Skeletal muscle tissue (tissue), 4 donors: Measurements from ENCODE around the gene TRPC4. TPM values are rescaled to one million over a fixed set of nuclear protein-coding genes. Genes with fewer than 3 reads are reported as not detected.

Source experiments
- H3K27ac ChIP-seq: one replicate; pipeline ENCODE4 v1.7.0; 2013; ENCODE audit warnings: mild to moderate bottlenecking, low read depth, low read length, inconsistent platforms
- H3K27me3 ChIP-seq, 3 donors: one replicate each; pipeline ENCODE4 v1.7.0; 2013; ENCODE audit warnings: low read length in 3 of 3; ENCODE audit not compliant: control insufficient read depth in 3 of 3, insufficient read depth in 3 of 3
- H3K36me3 ChIP-seq, 3 donors: one replicate each; pipeline ENCODE4 v1.7.0; 2013; ENCODE audit warnings: low read length in 3 of 3; ENCODE audit not compliant: control insufficient read depth in 3 of 3, insufficient read depth in 3 of 3
- H3K4me1 ChIP-seq, 3 donors: one replicate each; pipeline ENCODE4 v1.7.0; 2013; ENCODE audit warnings: low read length in 3 of 3, mild to moderate bottlenecking in 3 of 3; ENCODE audit not compliant: control insufficient read depth in 3 of 3, insufficient read depth in 3 of 3
- H3K4me3 ChIP-seq, 3 donors: one replicate each; pipeline ENCODE4 v1.7.0; 2013; ENCODE audit warnings: low read length in 3 of 3
- H3K9ac ChIP-seq, 3 donors: one replicate each; pipeline ENCODE4 v1.7.0; 2013; ENCODE audit warnings: low read length in 3 of 3, mild to moderate bottlenecking in 3 of 3, moderate library complexity in 2 of 3, low read depth in 1 of 3
- H3K9me3 ChIP-seq, 3 donors: one replicate each; pipeline ENCODE4 v1.7.0; 2013; ENCODE audit warnings: low read length in 3 of 3; ENCODE audit not compliant: control insufficient read depth in 3 of 3
- total RNA-seq: library from RNA; depleted of rRNA; stranded (reverse); fragments of >200 nt; gene quantifications from one replicate; pipeline ENCODE4 v1.2.3, GENCODE V29; 2014
- donor health status: Osteomylitis.

TRPC4 gene
- total RNA-seq, 1 donor from 2014 or later = 1.6 TPM

GRCh38 chr13:37627428-37627827 is 242.1 kb downstream of the TRPC4 start:
- no peak overlapping the region for H3K27ac ChIP-seq
- H3K27me3 ChIP-seq = no peaks in the 10 kb centered on the region
- H3K9ac ChIP-seq = no peak overlapping the region
- H3K36me3 ChIP-seq = no peaks in the 10 kb centered on the region
- no peaks in the 10 kb centered on the region for H3K4me1 ChIP-seq
- H3K9me3 ChIP-seq = no peaks in the 10 kb centered on the region
- H3K4me3 ChIP-seq = no peak overlapping the region

- Histone ChIP-seq H3K27ac (no peak overlapping the region), H3K4me3 (no peak overlapping the region), H3K27me3 (no peaks in the 10 kb centered on the region), H3K9ac (no peak overlapping the region), H3K36me3 (no peaks in the 10 kb centered on the region), H3K4me1 (no peaks in the 10 kb centered on the region), H3K9me3 (no peaks in the 10 kb centered on the region)
Observed at GRCh38 chr13:37621811-37622361, 247.7 kb downstream of the TRPC4 start.

GRCh38 chr13:37618554-37618953 is 251.0 kb downstream of the TRPC4 start:
- H3K27ac ChIP-seq = no peak overlapping the region

GRCh38 chr13:37617173-37617572 is 252.4 kb downstream of the TRPC4 start:
- Histone ChIP-seq H3K27me3 (no peaks in the 10 kb centered on the region), H3K4me3 (no peak overlapping the region), H3K27ac (no peak overlapping the region), H3K4me1 (no peaks in the 10 kb centered on the region), H3K36me3 (no peaks in the 10 kb centered on the region), H3K9ac (no peak overlapping the region), H3K9me3 (no peaks in the 10 kb centered on the region)

More at GRCh38 chr13:37618554-37618953, 251.0 kb downstream of the TRPC4 start:
- Histone ChIP-seq H3K9ac (no peak overlapping the region), H3K9me3 (no peaks in the 10 kb centered on the region), H3K4me1 (no peaks in the 10 kb centered on the region), H3K4me3 (no peak overlapping the region), H3K27me3 (no peaks in the 10 kb centered on the region), H3K36me3 (no peaks in the 10 kb centered on the region)

- Histone ChIP-seq H3K9ac (no peak overlapping the region), H3K4me3 (no peak overlapping the region), H3K27me3 (no peaks in the 10 kb centered on the region), H3K4me1 (no peaks in the 10 kb centered on the region), H3K27ac (no peak overlapping the region), H3K36me3 (no peaks in the 10 kb centered on the region), H3K9me3 (no peaks in the 10 kb centered on the region)
Observed at GRCh38 chr13:37616131-37616530, 253.4 kb downstream of the TRPC4 start.

GRCh38 chr13:37615276-37615675 is 254.3 kb downstream of the TRPC4 start:
- Histone ChIP-seq H3K27me3 (no peaks in the 10 kb centered on the region), H3K36me3 (no peaks in the 10 kb centered on the region), H3K4me1 (no peaks in the 10 kb centered on the region), H3K9ac (no peak overlapping the region), H3K9me3 (no peaks in the 10 kb centered on the region), H3K4me3 (no peak overlapping the region), H3K27ac (no peak overlapping the region)

GRCh38 chr13:37613638-37614037 is 255.9 kb downstream of the TRPC4 start:
- Histone ChIP-seq H3K9me3 (no peaks in the 10 kb centered on the region), H3K36me3 (no peaks in the 10 kb centered on the region), H3K4me1 (no peaks in the 10 kb centered on the region), H3K27ac (no peak overlapping the region), H3K4me3 (no peak overlapping the region), H3K9ac (no peak overlapping the region), H3K27me3 (no peaks in the 10 kb centered on the region)

- Histone ChIP-seq H3K27me3 (no peaks in the 10 kb centered on the region), H3K9me3 (no peaks in the 10 kb centered on the region), H3K4me1 (no peaks in the 10 kb centered on the region), H3K27ac (no peak overlapping the region), H3K36me3 (no peaks in the 10 kb centered on the region), H3K9ac (no peak overlapping the region), H3K4me3 (no peak overlapping the region)
Observed at GRCh38 chr13:37613236-37613635, 256.3 kb downstream of the TRPC4 start.

- Histone ChIP-seq H3K9ac (no peak overlapping the region), H3K4me3 (no peak overlapping the region), H3K9me3 (no peaks in the 10 kb centered on the region), H3K27me3 (no peaks in the 10 kb centered on the region), H3K27ac (no peak overlapping the region), H3K36me3 (no peaks in the 10 kb centered on the region), H3K4me1 (no peaks in the 10 kb centered on the region)
Observed at GRCh38 chr13:37608750-37609339, 260.7 kb downstream of the TRPC4 start.

GRCh38 chr13:37602733-37603381 is 266.7 kb downstream of the TRPC4 start:
- Histone ChIP-seq H3K9me3 (no peaks in the 10 kb centered on the region), H3K9ac (no peak overlapping the region)

More at GRCh38 chr13:37602733-37603381, 266.7 kb downstream of the TRPC4 start:
- no peaks in the 10 kb centered on the region for H3K36me3 ChIP-seq
- H3K27me3 ChIP-seq = no peaks in the 10 kb centered on the region
- H3K4me3 ChIP-seq = no peak overlapping the region
- H3K27ac ChIP-seq = no peak overlapping the region
- no peaks in the 10 kb centered on the region for H3K4me1 ChIP-seq
